Pons (tissue), 1 donor: ENCODE data around the gene CRY2.

Source experiments
- DNase-seq: peaks from one replicate; pipeline ENCODE4 v3.0.0-alpha.2; 2016; ENCODE audit warnings: low spot score

Gene CRY2

GRCh38 chr11:45930951-45931570 is 83.8 kb downstream of the CRY2 start:
- DNase-seq = no peak

- DNase-seq = no peak
Observed at GRCh38 chr11:45931739-45932138, 84.5 kb downstream of the CRY2 start.

GRCh38 chr11:45932217-45932616 is 84.9 kb downstream of the CRY2 start:
- no peak for DNase-seq
